Measurements from ENCODE around the gene ECSIT. TPM values are rescaled to one million over a fixed set of nuclear protein-coding genes. Genes with fewer than 3 reads are reported as not detected.

Gene ECSIT
- total RNA-seq, 4 donors from 2014 or later, result 55.9 to 82.8 (median 57.7) TPM

- WGBS, 2 donors, result 3% methylated on average over 57 of the region's 57 CpGs
- intact Hi-C loops (cut with DNase I; ENCODE audit: low total_unique reads), result no loop called here
- peak; percentile 96 to 99 for DNase-seq (ENCODE audit: low spot score in 2 of 2)
- peak within 1 kb of the TSS; percentile 79 for H3K4me3 ChIP-seq (ENCODE audit: low read depth, poor library complexity, severe bottlenecking)
- TF ChIP-seq CTCF (IDR thresholded peaks at IDR 0.05) (no peak), POLR2A (IDR thresholded peaks at IDR 0.05) (no peak)
Observed at GRCh38 chr19:11558881-11559828, 30.2 kb upstream of the ECSIT start, which contains the start of gene ELOF1. TSS of gene ELOF1 (minus strand) at chr19:11559230. CDS start at chr19:11554347, 4,883 bp downstream.

GRCh38 chr19:11556634-11557420 is 27.9 kb upstream of the ECSIT start:
- TF ChIP-seq POLR2A (IDR thresholded peaks at IDR 0.05), result no peak
- TF ChIP-seq CTCF (IDR thresholded peaks at IDR 0.05), result no peak
- intact Hi-C loops (cut with DNase I; ENCODE audit: low total_unique reads), result no loop called here
- WGBS, 2 donors, result 70 to 80% methylated on average over 4 of the region's 4 CpGs
- no peak for DNase-seq (ENCODE audit: low spot score in 2 of 2)
- H3K4me3 ChIP-seq (ENCODE audit: low read depth, poor library complexity, severe bottlenecking), result no peak overlapping the region

GRCh38 chr19:11555246-11555645 is 26.3 kb upstream of the ECSIT start:
- DNase-seq (ENCODE audit: low spot score in 2 of 2), result no peak
- intact Hi-C loops (cut with DNase I; ENCODE audit: low total_unique reads), result no loop called here
- TF ChIP-seq POLR2A (IDR thresholded peaks at IDR 0.05), result no peak
- no peak for TF ChIP-seq CTCF (IDR thresholded peaks at IDR 0.05)
- H3K4me3 ChIP-seq (ENCODE audit: low read depth, poor library complexity, severe bottlenecking), result no peak overlapping the region
- 71 to 79% methylated on average over 6 of the region's 6 CpGs for WGBS, 2 donors

- 94 to 95% methylated on average over 12 of the region's 12 CpGs for WGBS, 2 donors
- no peak overlapping the region for H3K4me3 ChIP-seq (ENCODE audit: low read depth, poor library complexity, severe bottlenecking)
- DNase-seq (ENCODE audit: low spot score in 2 of 2), result no peak
- TF ChIP-seq POLR2A (IDR thresholded peaks at IDR 0.05), result no peak
- no peak for TF ChIP-seq CTCF (IDR thresholded peaks at IDR 0.05)
- intact Hi-C loops (cut with DNase I; ENCODE audit: low total_unique reads), result no loop called here
Observed at GRCh38 chr19:11554160-11554559, 25.2 kb upstream of the ECSIT start.

GRCh38 chr19:11552666-11553372 is 23.9 kb upstream of the ECSIT start:
- 76 to 77% methylated on average over 19 to 20 of the region's 20 CpGs for WGBS, 2 donors
- no peak overlapping the region for H3K4me3 ChIP-seq (ENCODE audit: low read depth, poor library complexity, severe bottlenecking)
- TF ChIP-seq CTCF (IDR thresholded peaks at IDR 0.05), result no peak
- TF ChIP-seq POLR2A (IDR thresholded peaks at IDR 0.05), result no peak
- no peak for DNase-seq (ENCODE audit: low spot score in 2 of 2)
- intact Hi-C loops (cut with DNase I; ENCODE audit: low total_unique reads), result no loop called here

Measured in lower leg skin (tissue), 4 donors.